IMR-90 (cell line): ENCODE data around the gene FIGLA. TPM values are rescaled to one million over a fixed set of nuclear protein-coding genes. Genes with fewer than 3 reads are reported as not detected.

Experiments used
- ATAC-seq: fragments of 200-7000 bp; cut with Tn5 transposase; 2 replicates; pipeline ENCODE4 v1.9.1; 2020; ENCODE audit warnings: low read depth, mild to moderate bottlenecking, moderate library complexity
- BruUV-seq: library from RNA; stranded (reverse); fragments of 400-500 nt; replicated peaks from 2 replicates; lab custom pipeline; 2021; lab: Mats Ljungman, UMichigan
- CTCF ChIA-PET: fragments of 300-600 bp; formaldehyde crosslinking; extraction: SDS; loops from one replicate; lab custom pipeline; 2021; ENCODE audit warnings: antibody characterized with exemption; lab: Yijun Ruan, JAX
- POLR2A ChIA-PET: fragments of 300-600 bp; sonication (Branson Sonifier 250); formaldehyde crosslinking; loops from one replicate; lab custom pipeline; 2022; ENCODE audit warnings: antibody characterized with exemption; ENCODE audit not compliant: unreplicated experiment; lab: Charles Lee
- DNase-seq: peaks from one replicate; pipeline ENCODE4 v3.0.0; 2013
- H2AFZ ChIP-seq: replicated peaks from 2 replicates; pipeline ENCODE3; 2013; ENCODE audit warnings: low read length, mild to moderate bottlenecking; ENCODE audit not compliant: poor library complexity
- H2AK5ac ChIP-seq: 2 replicates; pipeline ENCODE4 v1.6.1; 2013; ENCODE audit warnings: low read depth, low read length, inconsistent platforms
- H2AK9ac ChIP-seq: replicated peaks from 2 replicates; pipeline ENCODE3; 2013; ENCODE audit warnings: mild to moderate bottlenecking, low read depth, low read length, moderate library complexity; ENCODE audit not compliant: poor library complexity
- H2BK120ac ChIP-seq: 2 replicates; pipeline ENCODE4 v1.6.1; 2013; ENCODE audit warnings: low read depth, low read length, inconsistent platforms
- H2BK15ac ChIP-seq: 3 replicates; pipeline ENCODE4 v1.6.1; 2013; ENCODE audit warnings: low read depth, low read length, inconsistent platforms
- H2BK20ac ChIP-seq: 2 replicates; pipeline ENCODE4 v1.6.1; 2013; ENCODE audit warnings: low read depth, mild to moderate bottlenecking, inconsistent platforms, low read length, moderate library complexity
- H2BK5ac ChIP-seq: 2 replicates; pipeline ENCODE4 v1.6.1; 2013; ENCODE audit warnings: mild to moderate bottlenecking, low read depth, low read length, inconsistent platforms; ENCODE audit not compliant: poor library complexity, severe bottlenecking
- H3K14ac ChIP-seq: replicated peaks from 2 replicates; pipeline ENCODE4 v1.6.1; 2013; ENCODE audit warnings: low read depth, low read length, inconsistent platforms
- H3K18ac ChIP-seq: 2 replicates; pipeline ENCODE4 v1.6.1; 2013; ENCODE audit warnings: low read depth, low read length, control low read depth
- H3K23ac ChIP-seq: 2 replicates; pipeline ENCODE4 v1.6.1; 2013; ENCODE audit warnings: low read depth, low read length, inconsistent platforms
- H3K27ac ChIP-seq: 2 replicates; pipeline ENCODE4 v1.5.1; 2013; ENCODE audit warnings: mild to moderate bottlenecking, control low read depth, low read length; ENCODE audit not compliant: insufficient read depth
- H3K27me3 ChIP-seq: 2 replicates; pipeline ENCODE4 v1.6.1; 2013; ENCODE audit warnings: low read length; ENCODE audit not compliant: control insufficient read depth, insufficient read depth
- H3K36me3 ChIP-seq: 2 replicates; pipeline ENCODE4 v1.6.1; 2013; ENCODE audit warnings: low read length, mixed read lengths; ENCODE audit not compliant: control insufficient read depth, insufficient read depth
- H3K4ac ChIP-seq: 2 replicates; pipeline ENCODE4 v1.6.1; 2013; ENCODE audit warnings: low read depth, low read length, inconsistent platforms
- H3K4me1 ChIP-seq: 2 replicates; pipeline ENCODE4 v1.6.1; 2013; ENCODE audit warnings: low read length, mixed read lengths; ENCODE audit not compliant: control insufficient read depth, insufficient read depth
- H3K4me2 ChIP-seq: 2 replicates; pipeline ENCODE4 v1.6.1; 2013; ENCODE audit warnings: low read depth, mild to moderate bottlenecking, control low read depth, low read length, moderate library complexity
- H3K4me3 ChIP-seq: 2 replicates; pipeline ENCODE4 v1.5.1; 2013; ENCODE audit warnings: low read depth, mild to moderate bottlenecking, control low read depth, low read length, moderate library complexity; ENCODE audit not compliant: insufficient read depth
- H3K56ac ChIP-seq: 2 replicates; pipeline ENCODE4 v1.6.1; 2013; ENCODE audit warnings: low read length, inconsistent platforms; ENCODE audit not compliant: insufficient read depth; ENCODE audit errors: extremely low read depth
- H3K79me1 ChIP-seq, 2 experiments: 2 replicates each; pipeline ENCODE4 v1.6.1; 2013; ENCODE audit warnings: low read length in 2 of 2, inconsistent platforms in 1 of 2, low read depth in 1 of 2
- H3K9ac ChIP-seq: 2 replicates; pipeline ENCODE4 v1.6.1; 2013; ENCODE audit warnings: low read depth, low read length, control low read depth
- H3K9me1 ChIP-seq: 2 replicates; pipeline ENCODE4 v1.6.1; 2013; ENCODE audit warnings: low read length, inconsistent platforms; ENCODE audit not compliant: insufficient read depth
- H3K9me3 ChIP-seq: 2 replicates; pipeline ENCODE4 v1.6.1; 2013; ENCODE audit warnings: low read length; ENCODE audit not compliant: control insufficient read depth, insufficient read depth
- H4K20me1 ChIP-seq: 2 replicates; pipeline ENCODE4 v1.6.1; 2013; ENCODE audit warnings: low read length, inconsistent platforms; ENCODE audit not compliant: insufficient read depth
- H4K5ac ChIP-seq: 2 replicates; pipeline ENCODE4 v1.6.1; 2013; ENCODE audit warnings: mild to moderate bottlenecking, low read depth, low read length, control low read depth
- H4K8ac ChIP-seq, 2 experiments: 2 replicates each; pipeline ENCODE4 v1.6.1; 2013; ENCODE audit warnings: low read depth in 2 of 2, low read length in 2 of 2, control low read depth in 1 of 2, inconsistent platforms in 1 of 2
- H4K91ac ChIP-seq: 2 replicates; pipeline ENCODE4 v1.6.1; 2013; ENCODE audit warnings: low read depth, low read length, inconsistent platforms; ENCODE audit not compliant: insufficient read depth
- BHLHE40 ChIP-seq: fragments of 150-350 bp; IDR thresholded peaks from 2 replicates; pipeline ENCODE4 v1.6.1; 2016; ENCODE audit warnings: mild to moderate bottlenecking, low read depth, low read length
- CEBPB ChIP-seq: IDR thresholded peaks from 2 replicates; pipeline ENCODE4 v1.6.1; 2012; ENCODE audit warnings: low read depth, low read length, improper control_type of control experiment
- CHD1 ChIP-seq: IDR thresholded peaks from 2 replicates; pipeline ENCODE4 v1.6.1; 2012; ENCODE audit warnings: low read depth, low read length, improper control_type of control experiment
- CTCF ChIP-seq: conservative IDR thresholded peaks from 2 replicates; pipeline ENCODE4 v1.5.1; 2012; ENCODE audit warnings: mild to moderate bottlenecking, low read depth, low read length, improper control_type of control experiment
- ELK1 ChIP-seq: fragments of 150-350 bp; IDR thresholded peaks from 2 replicates; pipeline ENCODE4 v1.6.1; 2016; ENCODE audit warnings: low read depth, mild to moderate bottlenecking, low read length, moderate library complexity, borderline replicate concordance
- FOS ChIP-seq: fragments of 150-350 bp; IDR thresholded peaks from 2 replicates; pipeline ENCODE4 v1.6.1; 2016; ENCODE audit warnings: low read depth, low read length
- MAFK ChIP-seq: IDR thresholded peaks from 2 replicates; pipeline ENCODE4 v1.6.1; 2012; ENCODE audit warnings: low read depth, low read length, improper control_type of control experiment
- MAZ ChIP-seq: IDR thresholded peaks from 2 replicates; pipeline ENCODE4 v1.6.1; 2012; ENCODE audit warnings: low read depth, mild to moderate bottlenecking, low read length, improper control_type of control experiment, moderate library complexity, borderline replicate concordance
- MXI1 ChIP-seq: IDR thresholded peaks from 2 replicates; pipeline ENCODE4 v1.6.1; 2012; ENCODE audit warnings: low read depth, mild to moderate bottlenecking, low read length, moderate library complexity, borderline replicate concordance
- NFE2L2 ChIP-seq: fragments of 150-350 bp; IDR thresholded peaks from 2 replicates; pipeline ENCODE4 v1.6.1; 2016; ENCODE audit warnings: low read depth, mild to moderate bottlenecking, low read length
- POLR2A ChIP-seq: IDR thresholded peaks from 2 replicates; pipeline ENCODE4 v1.6.1; 2012; ENCODE audit warnings: mild to moderate bottlenecking, low read depth, low read length
- RAD21 ChIP-seq: IDR thresholded peaks from 2 replicates; pipeline ENCODE4 v1.6.1; 2012; ENCODE audit warnings: low read length, improper control_type of control experiment
- SMC3 ChIP-seq: fragments of 150-350 bp; IDR thresholded peaks from 2 replicates; pipeline ENCODE4 v1.6.1; 2016; ENCODE audit warnings: low read depth, mild to moderate bottlenecking, antibody characterized with exemption, low read length, moderate library complexity
- USF2 ChIP-seq: fragments of 150-350 bp; IDR thresholded peaks from 2 replicates; pipeline ENCODE4 v1.6.1; 2017; ENCODE audit warnings: mild to moderate bottlenecking, antibody characterized with exemption, low read length, low read depth
- WGBS, 2 experiments: methylation state at CpG; one replicate each; pipeline versions ENCODE4 v1.1.5 to v1.1.7; 2013; ENCODE audit warnings: missing lambda C conversion rate in 2 of 2; ENCODE audit not compliant: insufficient read length in 1 of 2; ENCODE audit errors: extremely low coverage in 2 of 2; 5-methylcytosine and 5-hydroxymethylcytosine counted together
- dilution Hi-C: fragments of 300-500 bp; cut with HindIII; formaldehyde crosslinking; loops from one replicate; pipeline ENCODE4 v1.14.3; 2018; ENCODE audit warnings: low sequenced_read_pairs; ENCODE audit not compliant: unreplicated experiment
- in situ Hi-C: fragments of 300-500 bp; cut with MboI; formaldehyde crosslinking; loops from 3 replicates; pipeline ENCODE4 v1.14.3; 2019; ENCODE audit warnings: low sequenced_read_pairs, inconsistent platforms, mixed read lengths
- intact Hi-C: fragments of 100-400 bp; cut with micrococcal nuclease; formaldehyde crosslinking; loops from 2 replicates; pipeline ENCODE4 v1.10.0; 2022
- polyA plus RNA-seq, 3 experiments: library from polyadenylated mRNA; depleted of rRNA; stranded (reverse); fragments of >200 nt; gene quantifications; 2 replicates each; pipeline ENCODE4 v1.2.3, GENCODE V29; 2012; ENCODE audit warnings: low replicate concordance in 1 of 3
- total RNA-seq: library from RNA; depleted of rRNA; stranded (reverse); fragments of >200 nt; gene quantifications from 2 replicates; pipeline ENCODE4 v1.2.3, GENCODE V29; 2012

The FIGLA gene
- total and polyA plus RNA-seq, 2 of the 4 experiments (the other 2 are of a cell fraction): not detected

GRCh38 chr2:70757360-70757759 is 33.1 kb downstream of the FIGLA start:
- Histone ChIP-seq H3K9ac (no peak overlapping the region), H2BK15ac (no peak overlapping the region), H4K91ac (no peak overlapping the region), H4K20me1 (no peaks in the 10 kb centered on the region), H2AFZ (no peak overlapping the region), H2AK5ac (no peak overlapping the region), H3K56ac (no peak overlapping the region), H3K4ac (no peak overlapping the region), H3K9me3 (no peaks in the 10 kb centered on the region), H3K9me1 (no peaks in the 10 kb centered on the region), H3K23ac (no peak overlapping the region), H3K79me1 (no peaks in the 10 kb centered on the region), H4K8ac (no peak overlapping the region), H4K5ac (no peak overlapping the region), H3K18ac (no peak overlapping the region), H2BK120ac (no peak overlapping the region), H3K4me1 (no peaks in the 10 kb centered on the region), H2AK9ac (no peak overlapping the region), H3K27ac (no peak overlapping the region), H3K4me3 (no peak overlapping the region), H2BK5ac (no peak overlapping the region), H2BK20ac (no peak overlapping the region), H3K27me3 (no peaks in the 10 kb centered on the region), H3K14ac (no peak overlapping the region), H3K4me2 (no peak overlapping the region), H3K36me3 (no peaks in the 10 kb centered on the region)
- TF ChIP-seq SMC3 (no peak), RAD21 (no peak), USF2 (no peak), POLR2A (no peak), FOS (no peak), CEBPB (no peak), BHLHE40 (no peak), CHD1 (no peak), MXI1 (no peak), MAFK (no peak), CTCF (no peak), ELK1 (no peak), MAZ (no peak), NFE2L2 (no peak)
- WGBS, 2 experiments: no CpG with 5 or more reads among the region's 4 CpGs
- dilution Hi-C loops: no loop called here
- ATAC-seq (no peak), DNase-seq (no peak)
- ChIA-PET POLR2A (no interaction called here), CTCF (no interaction called here)
- intact Hi-C loops: no loop called here
- in situ Hi-C loops: no loop called here
- BruUV-seq: no TSS peak
